ENCODE data around the gene PRKAA1.

Gene PRKAA1

DNA sequence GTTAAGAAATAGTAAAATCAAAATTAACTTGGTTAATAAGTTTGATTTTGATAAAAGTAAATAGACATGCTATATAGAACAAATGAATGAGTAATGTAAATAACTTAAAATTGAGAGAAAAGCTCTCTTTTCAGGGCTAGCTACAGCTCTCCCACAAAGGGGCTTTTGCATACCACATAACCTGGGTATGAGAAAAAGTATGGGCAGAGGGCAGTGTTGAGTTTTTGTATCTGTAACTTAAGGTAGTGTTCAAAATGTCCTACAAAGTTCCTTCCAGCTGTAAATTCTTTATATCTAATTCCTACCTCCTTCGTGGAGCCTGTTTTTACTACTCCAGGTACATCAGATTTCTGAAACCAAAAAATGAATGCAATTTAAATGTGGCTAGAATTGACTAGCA is 23.6 kb downstream of the PRKAA1 start:
- DNase-seq (ENCODE audit: low read depth in 1 of 2, low spot score in 1 of 2) = no peak
- H3K27ac ChIP-seq (replicated peaks) = no peak overlapping the region
- TF ChIP-seq SPI1 (IDR thresholded peaks at IDR 0.05; ENCODE audit: borderline replicate concordance, low read depth) (no peak), GABPA (IDR thresholded peaks at IDR 0.05; ENCODE audit: low read depth) (no peak), POLR2AphosphoS5 (IDR thresholded peaks at IDR 0.05; ENCODE audit: low read depth) (no peak)
- TF ChIP-seq, protein P1, sequence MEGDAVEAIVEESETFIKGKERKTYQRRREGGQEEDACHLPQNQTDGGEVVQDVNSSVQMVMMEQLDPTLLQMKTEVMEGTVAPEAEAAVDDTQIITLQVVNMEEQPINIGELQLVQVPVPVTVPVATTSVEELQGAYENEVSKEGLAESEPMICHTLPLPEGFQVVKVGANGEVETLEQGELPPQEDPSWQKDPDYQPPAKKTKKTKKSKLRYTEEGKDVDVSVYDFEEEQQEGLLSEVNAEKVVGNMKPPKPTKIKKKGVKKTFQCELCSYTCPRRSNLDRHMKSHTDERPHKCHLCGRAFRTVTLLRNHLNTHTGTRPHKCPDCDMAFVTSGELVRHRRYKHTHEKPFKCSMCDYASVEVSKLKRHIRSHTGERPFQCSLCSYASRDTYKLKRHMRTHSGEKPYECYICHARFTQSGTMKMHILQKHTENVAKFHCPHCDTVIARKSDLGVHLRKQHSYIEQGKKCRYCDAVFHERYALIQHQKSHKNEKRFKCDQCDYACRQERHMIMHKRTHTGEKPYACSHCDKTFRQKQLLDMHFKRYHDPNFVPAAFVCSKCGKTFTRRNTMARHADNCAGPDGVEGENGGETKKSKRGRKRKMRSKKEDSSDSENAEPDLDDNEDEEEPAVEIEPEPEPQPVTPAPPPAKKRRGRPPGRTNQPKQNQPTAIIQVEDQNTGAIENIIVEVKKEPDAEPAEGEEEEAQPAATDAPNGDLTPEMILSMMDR (IDR thresholded peaks at IDR 0.05; ENCODE audit: insufficient read depth, low read length) = no peak
- TF ChIP-seq, protein P2, sequence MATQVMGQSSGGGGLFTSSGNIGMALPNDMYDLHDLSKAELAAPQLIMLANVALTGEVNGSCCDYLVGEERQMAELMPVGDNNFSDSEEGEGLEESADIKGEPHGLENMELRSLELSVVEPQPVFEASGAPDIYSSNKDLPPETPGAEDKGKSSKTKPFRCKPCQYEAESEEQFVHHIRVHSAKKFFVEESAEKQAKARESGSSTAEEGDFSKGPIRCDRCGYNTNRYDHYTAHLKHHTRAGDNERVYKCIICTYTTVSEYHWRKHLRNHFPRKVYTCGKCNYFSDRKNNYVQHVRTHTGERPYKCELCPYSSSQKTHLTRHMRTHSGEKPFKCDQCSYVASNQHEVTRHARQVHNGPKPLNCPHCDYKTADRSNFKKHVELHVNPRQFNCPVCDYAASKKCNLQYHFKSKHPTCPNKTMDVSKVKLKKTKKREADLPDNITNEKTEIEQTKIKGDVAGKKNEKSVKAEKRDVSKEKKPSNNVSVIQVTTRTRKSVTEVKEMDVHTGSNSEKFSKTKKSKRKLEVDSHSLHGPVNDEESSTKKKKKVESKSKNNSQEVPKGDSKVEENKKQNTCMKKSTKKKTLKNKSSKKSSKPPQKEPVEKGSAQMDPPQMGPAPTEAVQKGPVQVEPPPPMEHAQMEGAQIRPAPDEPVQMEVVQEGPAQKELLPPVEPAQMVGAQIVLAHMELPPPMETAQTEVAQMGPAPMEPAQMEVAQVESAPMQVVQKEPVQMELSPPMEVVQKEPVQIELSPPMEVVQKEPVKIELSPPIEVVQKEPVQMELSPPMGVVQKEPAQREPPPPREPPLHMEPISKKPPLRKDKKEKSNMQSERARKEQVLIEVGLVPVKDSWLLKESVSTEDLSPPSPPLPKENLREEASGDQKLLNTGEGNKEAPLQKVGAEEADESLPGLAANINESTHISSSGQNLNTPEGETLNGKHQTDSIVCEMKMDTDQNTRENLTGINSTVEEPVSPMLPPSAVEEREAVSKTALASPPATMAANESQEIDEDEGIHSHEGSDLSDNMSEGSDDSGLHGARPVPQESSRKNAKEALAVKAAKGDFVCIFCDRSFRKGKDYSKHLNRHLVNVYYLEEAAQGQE (IDR thresholded peaks at IDR 0.05; ENCODE audit: insufficient replicate concordance, low read depth) = no peak
- no peak overlapping the region for H3K4me3 ChIP-seq (replicated peaks; ENCODE audit: insufficient read depth, low read length)
- H3K27me3 ChIP-seq (ENCODE audit: insufficient read depth, poor library complexity, severe bottlenecking) = no peaks in the 10 kb centered on the region

DNA sequence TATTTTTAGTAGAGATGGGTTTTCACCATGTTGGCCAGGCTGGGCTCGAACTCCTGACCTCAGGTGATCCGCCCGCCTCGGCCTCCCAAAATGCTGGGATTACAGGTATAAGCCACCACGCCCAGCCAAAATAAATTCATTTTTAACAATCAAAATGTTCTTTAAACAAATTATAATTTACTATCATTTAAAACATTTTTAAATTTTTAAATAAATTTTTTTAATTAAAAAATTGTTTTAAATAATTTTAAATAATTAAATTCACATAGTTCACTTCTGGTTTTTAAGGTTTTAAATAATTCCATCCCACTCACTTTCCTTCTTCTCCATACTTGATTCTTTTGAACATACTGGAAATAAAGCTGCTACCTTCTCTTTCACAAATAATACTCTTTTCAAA is 27.4 kb downstream of the PRKAA1 start:
- DNase-seq (ENCODE audit: low read depth in 1 of 2, low spot score in 1 of 2) = no peak
- H3K27me3 ChIP-seq (ENCODE audit: insufficient read depth, poor library complexity, severe bottlenecking) = no peaks in the 10 kb centered on the region
- no peak overlapping the region for H3K4me3 ChIP-seq (replicated peaks; ENCODE audit: insufficient read depth, low read length)
- no peak for TF ChIP-seq POLR2AphosphoS5 (IDR thresholded peaks at IDR 0.05; ENCODE audit: low read depth)
- TF ChIP-seq, protein P2 (IDR thresholded peaks at IDR 0.05; ENCODE audit: insufficient replicate concordance, low read depth) = no peak
- no peak for TF ChIP-seq GABPA (IDR thresholded peaks at IDR 0.05; ENCODE audit: low read depth)
- TF ChIP-seq, protein P1 (IDR thresholded peaks at IDR 0.05; ENCODE audit: insufficient read depth, low read length) = no peak
- H3K27ac ChIP-seq (replicated peaks) = no peak overlapping the region

DNA sequence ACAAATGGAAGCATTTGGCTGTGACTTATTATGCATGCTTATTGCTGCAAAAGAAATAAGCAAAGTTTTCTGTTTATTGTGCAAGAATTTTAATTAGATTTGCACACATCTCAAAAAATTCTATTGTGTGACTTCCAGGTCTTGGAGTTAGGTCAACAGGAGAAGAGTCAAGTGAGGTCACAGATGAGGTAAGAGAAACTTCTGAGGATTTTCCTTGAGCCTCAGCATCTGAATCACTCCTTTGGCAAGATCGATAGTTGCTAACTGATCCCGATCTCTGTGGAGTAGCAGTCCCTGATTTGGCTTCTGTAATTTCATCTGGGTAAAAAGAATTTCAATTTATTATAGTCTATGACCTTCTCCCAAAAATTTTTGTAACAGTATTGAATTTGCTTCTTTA is 35.5 kb downstream of the PRKAA1 start:
- TF ChIP-seq SPI1 (IDR thresholded peaks at IDR 0.05; ENCODE audit: borderline replicate concordance, low read depth) = no peak
- TF ChIP-seq, protein P1 (IDR thresholded peaks at IDR 0.05; ENCODE audit: insufficient read depth, low read length) = no peak
- TF ChIP-seq, protein P2 (IDR thresholded peaks at IDR 0.05; ENCODE audit: insufficient replicate concordance, low read depth) = no peak
- TF ChIP-seq POLR2AphosphoS5 (IDR thresholded peaks at IDR 0.05; ENCODE audit: low read depth) = no peak
- no peak for TF ChIP-seq GABPA (IDR thresholded peaks at IDR 0.05; ENCODE audit: low read depth)
- Histone ChIP-seq H3K4me3 (replicated peaks; ENCODE audit: insufficient read depth, low read length) (no peak overlapping the region), H3K27ac (replicated peaks) (no peak overlapping the region), H3K27me3 (ENCODE audit: insufficient read depth, poor library complexity, severe bottlenecking) (no peaks in the 10 kb centered on the region)
- no peak for DNase-seq (ENCODE audit: low read depth in 1 of 2, low spot score in 1 of 2)
